CD4-positive, alpha-beta memory T cell (primary cell): Measurements from ENCODE around the gene SCNM1. TPM values are rescaled to one million over a fixed set of nuclear protein-coding genes. Genes with fewer than 3 reads are reported as not detected.
"Not testable (repeated sequence)": the region's sequence is repeated elsewhere in the genome, so short reads cannot be mapped to it uniquely, and the experiment has no call there.

Experiments used
- CTCF ChIA-PET: fragments of 350-600 bp; sonication (Branson Sonifier 250); formaldehyde crosslinking; loops from one replicate; lab custom pipeline; 2021; ENCODE audit warnings: inconsistent platforms; ENCODE audit not compliant: partially characterized antibody; lab: Charles Lee
- POLR2A ChIA-PET: fragments of 350-600 bp; sonication (Branson Sonifier 250); formaldehyde crosslinking; loops from one replicate; lab custom pipeline; 2021; ENCODE audit not compliant: partially characterized antibody; lab: Charles Lee
- DNase-seq, 5 donors: peaks; one replicate each; pipeline versions ENCODE4 v3.0.0 to v3.0.0-alpha.2; 2020 to 2022; ENCODE audit warnings: mixed read lengths in 1 of 5
- H3K27ac ChIP-seq: one replicate; pipeline ENCODE4 v1.7.0; 2013; ENCODE audit warnings: low read depth, low read length
- H3K27me3 ChIP-seq: 2 replicates; pipeline ENCODE4 v1.7.0; 2013; ENCODE audit warnings: mild to moderate bottlenecking, low read length, moderate library complexity; ENCODE audit not compliant: insufficient read depth
- H3K36me3 ChIP-seq: 2 replicates; pipeline ENCODE4 v1.7.0; 2013; ENCODE audit warnings: mild to moderate bottlenecking, low read length, moderate library complexity; ENCODE audit not compliant: insufficient read depth
- H3K4me1 ChIP-seq: 2 replicates; pipeline ENCODE4 v1.7.0; 2013; ENCODE audit warnings: mild to moderate bottlenecking, low read length, moderate library complexity; ENCODE audit not compliant: insufficient read depth
- H3K4me3 ChIP-seq, 2 donors: one replicate each; pipeline ENCODE4 v1.7.0; 2013; ENCODE audit warnings: low read length in 2 of 2, mild to moderate bottlenecking in 1 of 2
- H3K9me3 ChIP-seq, 2 donors: one replicate each; pipeline ENCODE4 v1.7.0; 2013; ENCODE audit warnings: low read length in 2 of 2, control low read depth in 1 of 2; ENCODE audit not compliant: control insufficient read depth in 1 of 2
- H3K27ac Mint-ChIP-seq, 7 donors: one replicate each; pipeline ENCODE4 v1.8.0; 2020 to 2021; ENCODE audit warnings: mixed read lengths in 7 of 7, mild to moderate bottlenecking in 6 of 7, inconsistent platforms in 3 of 7, moderate library complexity in 3 of 7
- H3K27me3 Mint-ChIP-seq, 2 donors: one replicate each; pipeline ENCODE4 v1.8.0; 2020 to 2021; ENCODE audit warnings: mixed read lengths in 2 of 2
- H3K36me3 Mint-ChIP-seq, 2 donors: one replicate each; pipeline ENCODE4 v1.8.0; 2020 to 2021; ENCODE audit warnings: mixed read lengths in 2 of 2, inconsistent platforms in 1 of 2, mild to moderate bottlenecking in 1 of 2
- H3K4me1 Mint-ChIP-seq, 4 donors: one replicate each; pipeline ENCODE4 v1.8.0; 2020 to 2021; ENCODE audit warnings: mixed read lengths in 4 of 4, mild to moderate bottlenecking in 1 of 4
- H3K4me3 Mint-ChIP-seq, 8 donors: one replicate each; pipeline ENCODE4 v1.8.0; 2020 to 2021; ENCODE audit warnings: mixed read lengths in 8 of 8, mild to moderate bottlenecking in 7 of 8, moderate library complexity in 6 of 8, inconsistent platforms in 3 of 8
- H3K9me3 Mint-ChIP-seq, 8 donors: one replicate each; pipeline ENCODE4 v1.8.0; 2020 to 2021; ENCODE audit warnings: mixed read lengths in 8 of 8, mild to moderate bottlenecking in 5 of 8, inconsistent platforms in 3 of 8, moderate library complexity in 1 of 8
- intact Hi-C: fragments of 100-400 bp; cut with micrococcal nuclease; formaldehyde crosslinking; loops from one replicate; pipeline ENCODE4 v1.15.1; 2023
- polyA plus RNA-seq, 2 donors: library from polyadenylated mRNA; unstranded; fragments of 300-500 nt; fragmentation: Illumina TruSeq; gene quantifications; one replicate each; pipeline ENCODE4 v1.2.3, GENCODE V29; 2021
- total RNA-seq, 2 experiments: library from RNA; stranded (reverse); gene quantifications; one replicate each; pipeline ENCODE4 v1.2.3, GENCODE V29; 2021

Gene SCNM1
- total and polyA plus RNA-seq, 4 experiments from 2014 or later, result 57.4 to 80.9 (median 68.9) TPM

DNA sequence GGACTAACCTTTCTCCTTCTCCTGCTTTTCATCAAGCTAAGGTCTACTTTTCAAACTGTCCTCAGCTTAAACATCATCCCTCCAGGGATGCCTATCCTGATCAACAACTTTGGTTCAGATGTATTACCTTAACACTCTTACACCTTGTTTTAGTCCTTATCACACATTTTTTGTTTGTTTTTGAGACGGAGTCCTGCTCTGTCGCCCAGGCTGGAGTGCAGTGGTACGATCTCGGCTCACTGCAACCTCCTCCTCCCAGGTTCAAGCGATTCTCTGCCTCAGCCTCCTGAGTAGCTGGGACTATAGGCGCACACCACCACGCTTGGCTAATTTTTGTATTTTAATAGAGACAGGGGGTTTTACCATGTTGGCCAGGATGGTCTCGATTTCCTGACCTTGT is 22.7 kb downstream of the SCNM1 start:
- Histone ChIP-seq H3K27ac (peak overlapping the region; percentile 89), H3K36me3 (peaks cover 17% of the 10 kb centered on the region), H3K4me1 (peaks cover 25% of the 10 kb centered on the region)
- peaks cover 21 to 35% of the 10 kb centered on the region in 2 donors for H3K36me3 Mint-ChIP-seq
- H3K27ac Mint-ChIP-seq, result peak overlapping the region in 5 of 7 donors; percentile 27 to 99 (median 91)
- peaks cover 24 to 43% (median 33%) of the 10 kb centered on the region in 4 donors for H3K4me1 Mint-ChIP-seq
- H3K27me3 ChIP-seq, DNase-seq, intact Hi-C loops, H3K4me3 ChIP-seq, H3K27me3 Mint-ChIP-seq, H3K9me3 ChIP-seq, H3K9me3 Mint-ChIP-seq: not testable (repeated sequence)
- peak overlapping the region; percentile 7 to 100 (median 98) for H3K4me3 Mint-ChIP-seq
- ChIA-PET POLR2A (interaction anchor here (0.6 to 3.0 kb wide), 3 partner anchors 30 to 93 kb away, joined by 3 to 46 read pairs (median 15); partner anchors contain the start of genes TNFAIP8L2 and ZNF687), CTCF (interaction anchor here (1.2 to 2.9 kb wide), 4 partner anchors 22 to 62 kb away, joined by 4 to 25 read pairs (median 4); partner anchors contain the start of gene TNFAIP8L2)

DNA sequence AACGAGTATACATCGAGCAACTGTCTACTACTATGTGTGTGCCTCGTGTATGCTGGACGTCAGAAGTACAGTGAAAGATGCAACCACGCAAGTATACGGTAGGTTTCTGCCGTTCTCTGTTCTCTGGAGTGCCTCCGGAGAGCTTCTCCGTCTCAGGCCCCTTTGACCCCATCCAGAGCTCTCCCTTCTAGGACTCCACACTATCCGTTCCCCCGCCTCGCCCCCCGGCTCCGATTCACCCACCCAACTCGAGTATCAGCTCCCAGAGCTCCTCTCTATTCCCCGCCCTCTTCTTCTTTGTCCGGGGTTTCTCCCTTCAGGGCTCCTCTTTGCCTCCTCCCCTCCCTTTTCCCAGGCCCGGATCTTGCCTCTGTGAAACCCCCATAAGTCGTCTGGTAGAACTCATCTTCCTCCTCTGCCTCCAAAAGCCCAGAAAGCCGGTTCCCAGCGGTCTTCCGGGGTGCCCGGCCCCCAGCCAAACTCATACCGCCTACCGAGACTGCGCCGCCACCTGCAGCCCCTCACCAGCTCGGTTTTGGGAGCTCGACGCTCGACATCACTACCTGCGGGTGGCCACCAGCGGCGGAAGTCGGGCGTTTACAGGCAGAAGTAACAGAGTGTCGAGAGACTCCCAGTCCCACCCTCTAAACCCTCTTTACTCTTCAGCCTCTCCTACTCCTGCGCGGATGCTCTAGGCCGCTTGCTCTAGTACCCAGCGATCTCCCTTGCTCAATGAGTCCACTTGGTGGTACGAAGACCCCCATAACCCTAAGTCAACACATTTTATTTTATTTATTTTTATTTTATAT is 23.9 kb downstream of the SCNM1 start, which contains the start of gene VPS72:
Gene VPS72 (minus strand): TSS at position 561 of the 809 bp plus-strand sequence. CDS start 76 bp downstream, at position 485.
- Histone ChIP-seq H3K27me3 (no peaks in the 10 kb centered on the region), H3K27ac (peak within 1 kb of the TSS; percentile 89), H3K4me1 (peaks cover 25% of the 10 kb centered on the region), H3K9me3 (no peaks in the 10 kb centered on the region), H3K4me3 (peak within 1 kb of the TSS; percentile 67 to 78), H3K36me3 (peaks cover 11% of the 10 kb centered on the region)
- Mint-ChIP-seq H3K27ac (peak within 1 kb of the TSS; percentile 91 to 100 (median 98)), H3K36me3 (peaks cover 12 to 24% of the 10 kb centered on the region in 2 donors), H3K27me3 (no peaks in the 10 kb centered on the region), H3K9me3 (no peaks in the 10 kb centered on the region), H3K4me3 (peak within 1 kb of the TSS; percentile 92 to 100 (median 98)), H3K4me1 (peaks cover 22 to 43% (median 33%) of the 10 kb centered on the region in 4 donors)
- ChIA-PET CTCF (interaction anchor here (0.5 to 2.9 kb wide), 11 partner anchors 12 to 934 kb away, joined by 3 to 25 read pairs (median 4); partner anchors contain the start of gene TNFAIP8L2), POLR2A (interaction anchor here (0.6 to 3.0 kb wide), 21 partner anchors 10 to 210 kb away, joined by 3 to 46 read pairs (median 6); partner anchors contain the start of genes LYSMD1, PI4KB, PIP5K1A and PSMB4)
- DNase-seq, result peak; percentile 81 to 92 (median 84)
- intact Hi-C loops, result loop anchor here (1.0 to 10.0 kb wide), 5 partner anchors 8 to 205 kb away; partner anchors contain the start of genes PIP5K1A, PSMB4, SCNM1 and TNFAIP8L2

- H3K27me3 ChIP-seq, result no peaks in the 10 kb centered on the region
- H3K27ac ChIP-seq, result no peak overlapping the region
- Mint-ChIP-seq H3K4me1 (peaks cover 20 to 43% (median 31%) of the 10 kb centered on the region in 4 donors), H3K9me3 (no peaks in the 10 kb centered on the region), H3K27me3 (peaks cover 0 to 2% of the 10 kb centered on the region in 2 donors), H3K36me3 (peaks cover 0 to 8% of the 10 kb centered on the region in 2 donors), H3K4me3 (peak overlapping the region in 3 of 8 donors; percentile 14 to 43 (median 21)), H3K27ac (no peak overlapping the region)
- H3K4me3 ChIP-seq, result no peak overlapping the region
- peaks cover 25% of the 10 kb centered on the region for H3K4me1 ChIP-seq
- no peaks in the 10 kb centered on the region for H3K9me3 ChIP-seq
- H3K36me3 ChIP-seq, result no peaks in the 10 kb centered on the region
- no peak for DNase-seq
- intact Hi-C loops, result loop anchor here (5.0 to 10.0 kb wide), 2 partner anchors 35 to 203 kb away; partner anchors contain the start of genes PSMB4 and TNFAIP8L2
- ChIA-PET CTCF (interaction anchor here (1.1 to 1.8 kb wide), 3 partner anchors 60 to 89 kb away, joined by 3 to 11 read pairs (median 4); partner anchors contain the start of gene PSMD4), POLR2A (no interaction called here)
Measured at GRCh38 chr1:151192047-151192446, 26.1 kb downstream of the SCNM1 start.

DNA sequence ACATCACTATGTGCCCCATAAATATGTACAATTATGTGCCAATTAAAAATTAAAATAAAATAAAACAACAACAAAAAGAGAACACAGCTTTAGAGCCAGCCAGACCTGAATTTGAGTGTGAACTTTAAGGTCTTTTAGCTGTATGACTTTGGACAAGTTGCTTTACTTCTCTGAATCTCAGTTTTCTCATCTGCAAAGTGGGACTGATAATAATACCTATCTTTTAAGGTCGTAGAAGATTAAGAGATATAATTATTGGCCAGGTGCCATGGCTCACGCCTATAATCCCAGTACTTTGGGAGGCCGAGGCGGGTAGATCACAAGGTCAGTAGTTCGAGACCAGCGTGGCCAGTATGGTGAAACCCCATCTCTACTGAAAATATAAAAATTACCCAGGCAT is 27.4 kb downstream of the SCNM1 start:
- H3K4me3 Mint-ChIP-seq, result no peak overlapping the region
- Histone ChIP-seq H3K27ac (no peak overlapping the region), H3K36me3 (no peaks in the 10 kb centered on the region), H3K9me3 (no peaks in the 10 kb centered on the region), H3K4me3 (no peak overlapping the region), H3K4me1 (peaks cover 27% of the 10 kb centered on the region), H3K27me3 (no peaks in the 10 kb centered on the region)
- no peak for DNase-seq
- H3K4me1 Mint-ChIP-seq, result peaks cover 19 to 43% (median 34%) of the 10 kb centered on the region in 4 donors
- ChIA-PET POLR2A (no interaction called here), CTCF (interaction anchor here (1.1 to 1.8 kb wide), 3 partner anchors 59 to 88 kb away, joined by 3 to 11 read pairs (median 4); partner anchors contain the start of gene PSMD4)
- peaks cover 0 to 1% (median 0%) of the 10 kb centered on the region in 8 donors for H3K9me3 Mint-ChIP-seq
- H3K27me3 Mint-ChIP-seq, result peaks cover 0 to 2% of the 10 kb centered on the region in 2 donors
- no peak overlapping the region for H3K27ac Mint-ChIP-seq
- intact Hi-C loops, result loop anchor here (5.0 to 10.0 kb wide), 2 partner anchors 36 to 201 kb away; partner anchors contain the start of genes PSMB4 and TNFAIP8L2
- H3K36me3 Mint-ChIP-seq, result peaks cover 0 to 8% of the 10 kb centered on the region in 2 donors

- Histone ChIP-seq H3K27ac (no peak overlapping the region), H3K9me3 (no peaks in the 10 kb centered on the region), H3K27me3 (no peaks in the 10 kb centered on the region), H3K4me3 (no peak overlapping the region), H3K4me1 (peaks cover 22% of the 10 kb centered on the region), H3K36me3 (no peaks in the 10 kb centered on the region)
- Mint-ChIP-seq H3K27me3 (peaks cover 0 to 2% of the 10 kb centered on the region in 2 donors), H3K27ac (peak overlapping the region in 1 of 7 donors; percentile 2), H3K4me3 (peak overlapping the region in 1 of 8 donors; percentile 40), H3K36me3 (peaks cover 0 to 14% of the 10 kb centered on the region in 2 donors), H3K9me3 (peaks cover 0 to 3% (median 0%) of the 10 kb centered on the region in 8 donors), H3K4me1 (peaks cover 15 to 43% (median 32%) of the 10 kb centered on the region in 4 donors)
- ChIA-PET POLR2A (no interaction called here), CTCF (interaction anchor here (1.0 to 1.8 kb wide), 2 partner anchors 27 to 58 kb away, joined by 4 to 11 read pairs; no protein-coding TSS in a partner anchor)
- DNase-seq, result no peak
- intact Hi-C loops, result loop anchor here (5.0 to 10.0 kb wide), 2 partner anchors 37 to 201 kb away; partner anchors contain the start of genes PSMB4 and TNFAIP8L2
Measured at GRCh38 chr1:151193856-151194255, 27.9 kb downstream of the SCNM1 start.

DNA sequence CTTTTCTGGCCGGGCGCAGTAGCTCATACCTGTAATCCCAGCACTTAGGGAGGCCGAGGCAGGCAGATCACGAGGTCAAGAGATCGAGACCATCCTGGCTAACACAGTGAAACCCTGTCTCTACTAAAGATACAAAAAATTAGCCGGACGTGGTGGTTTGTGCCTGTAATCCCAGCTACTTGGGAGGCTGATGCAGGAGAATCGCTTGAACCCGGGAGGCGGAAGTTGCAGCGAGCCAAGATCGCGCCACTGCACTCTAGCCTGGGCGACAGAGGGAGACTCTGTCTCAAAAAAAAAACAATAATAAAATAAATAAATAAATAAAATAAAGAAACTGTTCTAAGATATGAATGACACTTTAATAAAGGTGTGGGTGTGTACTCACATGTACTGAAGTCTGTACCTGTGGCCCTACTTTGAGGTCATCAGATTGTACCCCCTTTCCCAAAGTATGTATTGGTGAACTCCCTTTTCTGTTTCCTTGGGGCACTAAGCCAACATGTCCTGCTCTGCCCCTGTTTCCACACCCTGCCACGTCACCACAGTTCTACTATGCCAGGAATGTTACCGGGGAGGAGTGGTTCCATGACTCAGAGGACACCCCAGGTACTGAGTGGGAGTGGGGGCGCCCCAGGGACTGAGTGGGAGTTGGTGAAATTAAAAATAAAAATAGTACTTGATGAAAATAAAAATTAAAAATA is 29.1 kb downstream of the SCNM1 start:
- Mint-ChIP-seq H3K4me1 (peaks cover 21 to 43% (median 35%) of the 10 kb centered on the region in 4 donors), H3K36me3 (peaks cover 1 to 12% of the 10 kb centered on the region in 2 donors)
- not testable (repeated sequence) for H3K9me3 Mint-ChIP-seq, H3K4me3 Mint-ChIP-seq, DNase-seq, H3K9me3 ChIP-seq, H3K27me3 ChIP-seq, H3K27ac ChIP-seq, H3K36me3 ChIP-seq, H3K27me3 Mint-ChIP-seq, H3K4me3 ChIP-seq, H3K27ac Mint-ChIP-seq
- CTCF ChIA-PET, result interaction anchor here (0.8 to 3.8 kb wide), 7 partner anchors 17 to 145 kb away, joined by 3 to 20 read pairs (median 6); no protein-coding TSS in a partner anchor
- intact Hi-C loops, result loop anchor here (5.0 to 10.0 kb wide), 2 partner anchors 38 to 200 kb away; partner anchors contain the start of genes PSMB4 and TNFAIP8L2
- POLR2A ChIA-PET, result interaction anchor here (0.6 to 1.8 kb wide), 2 partner anchors 57 to 95 kb away, joined by 3 to 7 read pairs; no protein-coding TSS in a partner anchor
- H3K4me1 ChIP-seq, result peaks cover 25% of the 10 kb centered on the region
